Natural killer cell (primary cell): Measurements from ENCODE around the gene PIKFYVE. TPM values are rescaled to one million over a fixed set of nuclear protein-coding genes. Genes with fewer than 3 reads are reported as not detected.

Experiments
- ATAC-seq, 3 donors: fragments of 150-1000 bp in 2 of 3; fragments of 200-7000 bp in 1 of 3; cut with Tn5 transposase; 1 replicate in 1 of 3; 2 replicates in 2 of 3; pipeline ENCODE4 v1.10.0; 2021; ENCODE audit warnings: mild to moderate bottlenecking in 2 of 3, moderate library complexity in 2 of 3
- DNase-seq, 2 donors: peaks; one replicate each; pipeline versions ENCODE4 v3.0.0 to v3.0.0-alpha.2; 2013 to 2021; ENCODE audit warnings: mixed read lengths in 1 of 2
- H3K27ac ChIP-seq: one replicate; pipeline ENCODE4 v1.5.1; 2013; ENCODE audit warnings: mild to moderate bottlenecking, low read length
- H3K27me3 ChIP-seq: one replicate; pipeline ENCODE4 v1.6.1; 2013; ENCODE audit warnings: low read length; ENCODE audit not compliant: control insufficient read depth, insufficient read depth
- H3K36me3 ChIP-seq: one replicate; pipeline ENCODE4 v1.6.1; 2013; ENCODE audit warnings: low read length; ENCODE audit not compliant: control insufficient read depth, insufficient read depth
- H3K4me1 ChIP-seq: one replicate; pipeline ENCODE4 v1.6.1; 2013; ENCODE audit warnings: low read length; ENCODE audit not compliant: control insufficient read depth, insufficient read depth
- H3K4me3 ChIP-seq: one replicate; pipeline ENCODE4 v1.5.1; 2013; ENCODE audit warnings: low read length
- H3K9me3 ChIP-seq: one replicate; pipeline ENCODE4 v1.6.1; 2013; ENCODE audit warnings: low read length; ENCODE audit not compliant: control insufficient read depth, insufficient read depth
- H3K27ac Mint-ChIP-seq, 2 donors: one replicate each; pipeline ENCODE4 v1.8.0; 2022; ENCODE audit warnings: mild to moderate bottlenecking in 2 of 2, mixed read lengths in 2 of 2, moderate library complexity in 1 of 2
- H3K27me3 Mint-ChIP-seq, 2 donors: one replicate each; pipeline ENCODE4 v1.8.0; 2022; ENCODE audit warnings: low read depth in 2 of 2, mixed read lengths in 2 of 2
- H3K36me3 Mint-ChIP-seq: one replicate; pipeline ENCODE4 v1.8.0; 2022; ENCODE audit warnings: mixed read lengths
- H3K4me1 Mint-ChIP-seq, 2 donors: one replicate each; pipeline ENCODE4 v1.8.0; 2022; ENCODE audit warnings: mixed read lengths in 2 of 2
- H3K4me3 Mint-ChIP-seq: one replicate; pipeline ENCODE4 v1.8.0; 2022; ENCODE audit warnings: mild to moderate bottlenecking, moderate library complexity, mixed read lengths
- H3K9me3 Mint-ChIP-seq, 2 donors: one replicate each; pipeline ENCODE4 v1.8.0; 2022; ENCODE audit warnings: mixed read lengths in 2 of 2
- CTCF ChIP-seq: fragments of 200-600 bp; IDR thresholded peaks from one replicate; pipeline ENCODE4 v1.8.0; 2022; ENCODE audit warnings: antibody characterized with exemption
- WGBS: methylation state at CpG from one replicate; pipeline ENCODE4 v1.1.7; 2013; ENCODE audit warnings: missing lambda C conversion rate; ENCODE audit not compliant: insufficient coverage; 5-methylcytosine and 5-hydroxymethylcytosine counted together
- intact Hi-C: fragments of 100-400 bp; cut with micrococcal nuclease; formaldehyde crosslinking; loops from one replicate; pipeline ENCODE4 v1.14.2; 2022
- total RNA-seq, 4 donors: library from RNA; stranded (reverse); fragments of 120-200 nt in 1 of 4; gene quantifications; one replicate each; pipeline versions ENCODE4 v1.2.3 to v1.2.4, GENCODE V29; 2013 to 2022

Gene PIKFYVE
- total RNA-seq, 3 donors from 2014 or later (not counting 1 experiment from before 2014, with no cell fraction given): 38.9 to 48.7 (median 39.2) TPM

DNA sequence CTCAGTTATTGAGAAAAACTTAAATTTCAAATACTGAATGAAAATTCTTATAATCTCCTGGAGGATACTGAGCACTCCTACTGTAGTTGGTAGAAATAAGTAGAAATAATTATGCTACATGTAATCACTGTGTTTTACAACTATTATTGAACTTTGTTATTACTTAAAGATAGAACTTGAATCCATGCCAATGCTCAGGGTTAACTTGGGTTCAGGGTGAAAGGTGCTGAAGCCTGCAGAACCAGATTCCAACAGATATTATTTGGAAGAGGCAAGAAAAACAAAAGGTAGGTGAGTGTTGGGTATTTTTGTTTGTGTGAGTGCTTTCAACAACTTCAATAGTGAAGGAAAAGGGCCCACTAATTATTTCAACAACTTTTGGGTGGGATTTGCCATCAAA lies 21.6 kb upstream of the PIKFYVE start:
- Histone ChIP-seq H3K4me1 (no peaks in the 10 kb centered on the region), H3K36me3 (peaks cover 81% of the 10 kb centered on the region), H3K27ac (no peak overlapping the region), H3K27me3 (no peaks in the 10 kb centered on the region), H3K4me3 (no peak overlapping the region), H3K9me3 (no peaks in the 10 kb centered on the region)
- peak overlapping the region in 1 of 2 donors; percentile 23 for H3K27ac Mint-ChIP-seq
- no peaks in the 10 kb centered on the region for H3K9me3 Mint-ChIP-seq
- ATAC-seq (no peak), DNase-seq (no peak)
- intact Hi-C loops: no loop called here
- H3K27me3 Mint-ChIP-seq: no peaks in the 10 kb centered on the region
- no peak overlapping the region for H3K4me3 Mint-ChIP-seq
- no peak for TF ChIP-seq CTCF
- no peaks in the 10 kb centered on the region for H3K4me1 Mint-ChIP-seq
- peaks cover 32% of the 10 kb centered on the region for H3K36me3 Mint-ChIP-seq

DNA sequence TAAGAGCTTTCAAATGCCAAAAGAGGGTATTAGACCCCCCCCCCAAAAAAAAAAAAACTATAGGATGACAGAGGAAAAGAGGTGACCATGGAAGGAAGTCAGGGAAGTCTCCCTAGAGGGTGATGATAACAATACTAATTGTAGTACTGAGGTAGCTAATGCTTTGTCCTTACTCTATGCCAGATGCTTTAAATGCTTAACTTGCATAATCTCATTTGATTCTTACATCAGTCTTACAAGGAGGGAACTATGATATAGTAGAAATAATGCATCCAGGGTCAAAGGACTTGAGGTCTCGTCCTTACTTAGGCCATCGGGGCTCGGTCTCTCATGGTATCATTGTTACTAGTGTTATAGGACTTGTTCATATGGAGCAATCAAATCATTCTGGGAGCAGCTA lies 20.3 kb upstream of the PIKFYVE start:
- TF ChIP-seq CTCF: no peak

GRCh38 chr2:208248601-208249000 lies 17.5 kb upstream of the PIKFYVE start:
- 98% methylated on average over 3 of the region's 3 CpGs for WGBS
- H3K36me3 ChIP-seq: peaks cover 72% of the 10 kb centered on the region
- H3K27ac ChIP-seq: no peak overlapping the region
- no peaks in the 10 kb centered on the region for H3K9me3 ChIP-seq
- peaks cover 5% of the 10 kb centered on the region for H3K4me1 ChIP-seq
- intact Hi-C loops: no loop called here
- ATAC-seq (no peak), DNase-seq (no peak)
- Mint-ChIP-seq H3K9me3 (no peaks in the 10 kb centered on the region), H3K4me3 (no peak overlapping the region), H3K27me3 (no peaks in the 10 kb centered on the region), H3K4me1 (peaks cover 8 to 13% of the 10 kb centered on the region in 2 donors), H3K36me3 (peaks cover 33% of the 10 kb centered on the region), H3K27ac (no peak overlapping the region)
- no peak overlapping the region for H3K4me3 ChIP-seq
- no peak for TF ChIP-seq CTCF
- no peaks in the 10 kb centered on the region for H3K27me3 ChIP-seq

More for the DNA sequence above, 20.3 kb upstream of the PIKFYVE start:
- H3K9me3 Mint-ChIP-seq: no peaks in the 10 kb centered on the region
- Histone ChIP-seq H3K4me1 (no peaks in the 10 kb centered on the region), H3K36me3 (peaks cover 78% of the 10 kb centered on the region), H3K4me3 (no peak overlapping the region), H3K9me3 (no peaks in the 10 kb centered on the region), H3K27ac (no peak overlapping the region), H3K27me3 (no peaks in the 10 kb centered on the region)
- WGBS: 99% methylated on average over 3 of the region's 3 CpGs
- ATAC-seq (no peak), DNase-seq (no peak)
- no peaks in the 10 kb centered on the region for H3K4me1 Mint-ChIP-seq
- no peak overlapping the region for H3K4me3 Mint-ChIP-seq
- intact Hi-C loops: no loop called here
- H3K27ac Mint-ChIP-seq: peak overlapping the region in 1 of 2 donors; percentile 48
- H3K36me3 Mint-ChIP-seq: peaks cover 31% of the 10 kb centered on the region
- no peaks in the 10 kb centered on the region for H3K27me3 Mint-ChIP-seq

DNA sequence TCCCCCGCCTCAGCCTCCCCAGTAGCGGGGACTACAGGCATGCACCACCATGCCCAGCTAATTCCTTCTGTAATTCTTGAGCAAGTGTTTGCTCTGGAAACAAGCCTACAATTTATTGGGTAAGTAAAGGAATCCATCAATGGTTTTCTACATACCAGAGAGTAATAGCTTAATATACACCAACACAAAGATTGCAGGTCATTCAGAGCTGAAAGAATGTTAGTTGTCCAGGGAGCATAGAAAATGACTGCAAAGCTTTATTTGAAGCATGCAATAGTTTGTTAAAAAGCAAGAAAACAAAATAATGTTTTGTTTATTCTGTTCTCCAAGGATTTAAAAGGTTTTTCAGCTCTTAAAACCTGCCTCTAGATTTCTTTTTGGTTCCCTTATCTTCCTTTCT lies 16.8 kb upstream of the PIKFYVE start:
- H3K9me3 ChIP-seq: no peaks in the 10 kb centered on the region
- peaks cover 29% of the 10 kb centered on the region for H3K36me3 Mint-ChIP-seq
- H3K9me3 Mint-ChIP-seq: no peaks in the 10 kb centered on the region
- WGBS: 95% methylated on average over 2 of the region's 2 CpGs
- H3K36me3 ChIP-seq: peaks cover 65% of the 10 kb centered on the region
- DNase-seq (no peak), ATAC-seq (no peak)
- intact Hi-C loops: no loop called here
- H3K4me3 ChIP-seq: no peak overlapping the region
- H3K27me3 Mint-ChIP-seq: no peaks in the 10 kb centered on the region
- H3K27me3 ChIP-seq: no peaks in the 10 kb centered on the region
- H3K27ac ChIP-seq: no peak overlapping the region
- H3K27ac Mint-ChIP-seq: no peak overlapping the region
- H3K4me1 Mint-ChIP-seq: peaks cover 15 to 19% of the 10 kb centered on the region in 2 donors
- peaks cover 11% of the 10 kb centered on the region for H3K4me1 ChIP-seq
- TF ChIP-seq CTCF: no peak
- no peak overlapping the region for H3K4me3 Mint-ChIP-seq
